Keratinocyte (primary cell): ENCODE results near the gene GBP3.

ENCODE experiments used
- EZH2 ChIP-seq: IDR thresholded peaks from one replicate; pipeline ENCODE4 v1.6.1; 2012; ENCODE audit warnings: inconsistent platforms, mild to moderate bottlenecking, low read length, moderate library complexity
- TF ChIP-seq, protein P1 (sequence below), 3 experiments: IDR thresholded peaks in 1 of 3; conservative IDR thresholded peaks in 1 of 3; optimal IDR thresholded peaks in 1 of 3; 2 replicates in 2 of 3; 3 replicates in 1 of 3; pipeline versions ENCODE3 to v1.5.1; 2011; ENCODE audit warnings: low read length in 3 of 3, mild to moderate bottlenecking in 3 of 3, moderate library complexity in 2 of 3, control low read depth in 1 of 3, inconsistent platforms in 1 of 3; ENCODE audit not compliant: insufficient read depth in 2 of 3; ENCODE audit errors: extremely low read depth in 1 of 3

DNA sequence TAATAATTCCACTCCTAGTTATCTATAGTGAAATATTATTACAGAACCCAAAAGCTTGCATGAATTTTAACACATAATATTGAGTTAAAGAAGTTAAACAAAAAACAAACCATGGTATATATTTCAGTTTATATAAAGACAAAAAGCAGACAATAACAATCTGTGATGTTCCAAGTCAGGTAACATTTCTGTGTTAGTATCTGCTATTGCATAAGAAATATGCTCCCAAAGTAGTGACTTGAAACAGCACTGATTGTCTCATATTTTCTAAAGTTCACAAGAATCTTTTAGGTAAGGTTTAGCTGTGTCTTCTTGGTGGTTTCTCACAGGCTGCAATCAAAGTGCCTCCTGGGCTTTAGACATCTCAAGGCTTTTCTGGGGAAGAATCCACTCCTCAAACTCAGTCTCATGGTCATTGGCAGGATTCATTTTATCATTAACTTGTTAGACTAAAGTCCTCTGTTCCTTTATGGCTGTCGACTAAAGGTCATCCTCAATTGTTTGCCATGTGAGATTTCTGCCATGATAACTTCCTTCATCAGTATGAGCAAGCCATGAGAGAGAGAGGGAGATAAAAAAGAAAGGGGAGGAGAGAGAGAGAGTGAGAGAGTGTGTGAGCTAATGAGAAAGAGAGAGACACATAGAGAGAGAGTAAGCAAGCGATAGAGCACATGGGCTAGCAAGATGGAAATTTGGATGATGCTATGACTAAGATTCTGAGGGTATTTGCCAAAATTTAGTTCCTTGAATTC is 22.5 kb upstream of the GBP3 start:
- TF ChIP-seq, protein P1, sequence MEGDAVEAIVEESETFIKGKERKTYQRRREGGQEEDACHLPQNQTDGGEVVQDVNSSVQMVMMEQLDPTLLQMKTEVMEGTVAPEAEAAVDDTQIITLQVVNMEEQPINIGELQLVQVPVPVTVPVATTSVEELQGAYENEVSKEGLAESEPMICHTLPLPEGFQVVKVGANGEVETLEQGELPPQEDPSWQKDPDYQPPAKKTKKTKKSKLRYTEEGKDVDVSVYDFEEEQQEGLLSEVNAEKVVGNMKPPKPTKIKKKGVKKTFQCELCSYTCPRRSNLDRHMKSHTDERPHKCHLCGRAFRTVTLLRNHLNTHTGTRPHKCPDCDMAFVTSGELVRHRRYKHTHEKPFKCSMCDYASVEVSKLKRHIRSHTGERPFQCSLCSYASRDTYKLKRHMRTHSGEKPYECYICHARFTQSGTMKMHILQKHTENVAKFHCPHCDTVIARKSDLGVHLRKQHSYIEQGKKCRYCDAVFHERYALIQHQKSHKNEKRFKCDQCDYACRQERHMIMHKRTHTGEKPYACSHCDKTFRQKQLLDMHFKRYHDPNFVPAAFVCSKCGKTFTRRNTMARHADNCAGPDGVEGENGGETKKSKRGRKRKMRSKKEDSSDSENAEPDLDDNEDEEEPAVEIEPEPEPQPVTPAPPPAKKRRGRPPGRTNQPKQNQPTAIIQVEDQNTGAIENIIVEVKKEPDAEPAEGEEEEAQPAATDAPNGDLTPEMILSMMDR (optimal IDR thresholded peaks at IDR 0.05 in 1 of 3, IDR thresholded peaks at IDR 0.05 in 1 of 3, conservative IDR thresholded peaks at IDR 0.05 in 1 of 3; ENCODE audit: extremely low read depth in 1 of 3, insufficient read depth in 2 of 3, low read length in 3 of 3): no peak
- TF ChIP-seq EZH2: no peak
